Measurements from ENCODE around the gene GALNT14.

Gene GALNT14

DNA sequence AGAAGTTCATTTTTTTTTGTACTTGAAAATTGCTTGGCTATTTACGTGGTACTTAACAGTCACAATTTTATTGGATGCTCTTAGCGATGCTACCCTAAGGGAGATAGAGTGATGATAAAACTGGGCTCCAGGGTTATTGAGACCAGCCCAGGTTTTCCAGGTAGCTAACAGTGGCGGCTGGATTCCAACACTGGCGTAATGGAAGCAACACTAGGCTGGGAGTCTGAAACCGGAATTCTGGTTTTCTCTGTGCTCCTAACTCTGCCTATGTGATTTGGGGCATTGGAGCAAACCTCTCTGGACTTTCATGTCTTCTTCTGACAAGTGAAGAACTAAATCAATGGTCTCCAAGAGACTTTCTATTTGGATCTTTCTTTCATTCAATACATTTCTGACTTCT is 9.4 kb upstream of the GALNT14 start:
- Histone ChIP-seq H2AFZ (ENCODE audit: low read length) (no peak overlapping the region), H3K4me2 (ENCODE audit: low read depth, low read length, poor library complexity, severe bottlenecking) (no peak overlapping the region), H3K36me3 (ENCODE audit: insufficient read depth, low read length) (no peaks in the 10 kb centered on the region), H3K4me3 (ENCODE audit: low read length, poor library complexity, severe bottlenecking) (no peak overlapping the region), H3K9ac (ENCODE audit: low read depth, low read length, poor library complexity, severe bottlenecking) (no peak overlapping the region), H3K79me2 (ENCODE audit: insufficient read depth, low read length) (no peaks in the 10 kb centered on the region), H4K20me1 (ENCODE audit: insufficient read depth, low read length, poor library complexity, severe bottlenecking) (no peaks in the 10 kb centered on the region), H3K9me3 (ENCODE audit: insufficient read depth, low read depth, low read length) (no peaks in the 10 kb centered on the region), H3K9me2 (replicated peaks; ENCODE audit: low read depth, low read length) (no peaks in the 10 kb centered on the region), H3F3A (ENCODE audit: low read depth) (no peaks in the 10 kb centered on the region), H3K4me1 (ENCODE audit: insufficient read depth, low read length, poor library complexity, severe bottlenecking) (no peaks in the 10 kb centered on the region), H3K27me3 (ENCODE audit: insufficient read depth, low read length, poor library complexity, severe bottlenecking) (no peaks in the 10 kb centered on the region)
- TF ChIP-seq, protein P1, sequence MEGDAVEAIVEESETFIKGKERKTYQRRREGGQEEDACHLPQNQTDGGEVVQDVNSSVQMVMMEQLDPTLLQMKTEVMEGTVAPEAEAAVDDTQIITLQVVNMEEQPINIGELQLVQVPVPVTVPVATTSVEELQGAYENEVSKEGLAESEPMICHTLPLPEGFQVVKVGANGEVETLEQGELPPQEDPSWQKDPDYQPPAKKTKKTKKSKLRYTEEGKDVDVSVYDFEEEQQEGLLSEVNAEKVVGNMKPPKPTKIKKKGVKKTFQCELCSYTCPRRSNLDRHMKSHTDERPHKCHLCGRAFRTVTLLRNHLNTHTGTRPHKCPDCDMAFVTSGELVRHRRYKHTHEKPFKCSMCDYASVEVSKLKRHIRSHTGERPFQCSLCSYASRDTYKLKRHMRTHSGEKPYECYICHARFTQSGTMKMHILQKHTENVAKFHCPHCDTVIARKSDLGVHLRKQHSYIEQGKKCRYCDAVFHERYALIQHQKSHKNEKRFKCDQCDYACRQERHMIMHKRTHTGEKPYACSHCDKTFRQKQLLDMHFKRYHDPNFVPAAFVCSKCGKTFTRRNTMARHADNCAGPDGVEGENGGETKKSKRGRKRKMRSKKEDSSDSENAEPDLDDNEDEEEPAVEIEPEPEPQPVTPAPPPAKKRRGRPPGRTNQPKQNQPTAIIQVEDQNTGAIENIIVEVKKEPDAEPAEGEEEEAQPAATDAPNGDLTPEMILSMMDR (conservative IDR thresholded peaks at IDR 0.05; ENCODE audit: low read length) = no peak
- no peak for TF ChIP-seq EZH2phosphoT487 (IDR thresholded peaks at IDR 0.05; ENCODE audit: borderline replicate concordance)

DNA sequence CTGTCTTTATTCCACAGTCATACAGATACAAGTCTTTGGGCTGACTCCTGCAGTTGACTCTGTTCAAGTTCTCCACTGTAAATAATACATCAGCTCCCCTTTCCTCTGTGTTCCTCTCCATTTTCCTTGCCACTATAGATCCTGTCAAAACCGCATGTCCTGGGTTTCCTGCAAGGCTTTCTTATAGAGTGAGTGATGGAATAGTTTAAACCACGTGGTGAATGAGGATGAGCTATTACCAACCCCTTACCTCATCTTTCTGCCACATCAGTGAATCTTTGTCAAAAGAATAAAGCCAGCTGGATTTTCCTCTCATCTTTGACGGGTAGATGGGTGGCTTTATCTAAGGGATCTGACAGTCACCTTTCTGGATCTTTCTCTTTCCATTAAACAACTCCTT is 3.9 kb upstream of the GALNT14 start:
- peaks cover 17% of the 10 kb centered on the region for H3K27me3 ChIP-seq (ENCODE audit: insufficient read depth, low read length, poor library complexity, severe bottlenecking)
- H2AFZ ChIP-seq (ENCODE audit: low read length) = no peak overlapping the region
- H3K36me3 ChIP-seq (ENCODE audit: insufficient read depth, low read length) = no peaks in the 10 kb centered on the region
- no peaks in the 10 kb centered on the region for H3K9me2 ChIP-seq (replicated peaks; ENCODE audit: low read depth, low read length)
- no peak for TF ChIP-seq EZH2phosphoT487 (IDR thresholded peaks at IDR 0.05; ENCODE audit: borderline replicate concordance)
- TF ChIP-seq, protein P1 (conservative IDR thresholded peaks at IDR 0.05; ENCODE audit: low read length) = no peak
- H3K4me3 ChIP-seq (ENCODE audit: low read length, poor library complexity, severe bottlenecking) = no peak overlapping the region
- H3K4me2 ChIP-seq (ENCODE audit: low read depth, low read length, poor library complexity, severe bottlenecking) = no peak overlapping the region
- H4K20me1 ChIP-seq (ENCODE audit: insufficient read depth, low read length, poor library complexity, severe bottlenecking) = no peaks in the 10 kb centered on the region
- H3K4me1 ChIP-seq (ENCODE audit: insufficient read depth, low read length, poor library complexity, severe bottlenecking) = no peaks in the 10 kb centered on the region
- no peak overlapping the region for H3K9ac ChIP-seq (ENCODE audit: low read depth, low read length, poor library complexity, severe bottlenecking)
- no peaks in the 10 kb centered on the region for H3F3A ChIP-seq (ENCODE audit: low read depth)
- no peaks in the 10 kb centered on the region for H3K9me3 ChIP-seq (ENCODE audit: insufficient read depth, low read depth, low read length)
- H3K79me2 ChIP-seq (ENCODE audit: insufficient read depth, low read length) = no peaks in the 10 kb centered on the region

DNA sequence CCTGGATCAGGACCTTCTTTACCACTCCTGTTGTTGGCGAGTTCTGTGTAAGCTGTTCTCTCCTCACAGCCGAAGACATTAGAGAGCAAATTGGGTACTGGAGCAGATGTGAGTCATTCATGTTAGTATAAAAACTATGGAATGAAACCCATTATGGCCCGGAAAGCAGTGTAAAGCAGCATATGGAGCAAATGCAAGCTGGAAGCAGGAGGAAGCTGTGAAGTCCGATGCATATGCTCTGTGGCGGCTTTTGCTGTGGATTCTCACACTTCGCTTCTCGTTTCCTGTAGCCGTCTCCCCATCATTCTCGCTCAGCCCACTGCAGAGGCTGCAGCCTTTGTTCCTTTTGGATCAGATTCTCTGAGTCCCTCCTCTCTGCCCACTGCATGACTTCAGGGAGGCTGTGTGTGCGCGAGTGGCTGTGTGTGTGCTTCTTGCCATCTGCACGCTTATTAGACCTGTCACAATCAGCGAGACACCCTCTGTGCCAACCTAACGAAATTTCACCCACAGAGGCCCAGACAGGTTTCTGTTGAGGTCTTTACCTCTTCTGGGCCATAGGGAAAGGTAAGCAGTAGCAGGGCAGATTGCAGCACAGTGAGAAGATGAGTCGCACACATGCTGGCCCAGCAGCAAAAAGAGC is 3.3 kb upstream of the GALNT14 start:
- H3K79me2 ChIP-seq (ENCODE audit: insufficient read depth, low read length) = no peaks in the 10 kb centered on the region
- H3K9me2 ChIP-seq (replicated peaks; ENCODE audit: low read depth, low read length) = no peaks in the 10 kb centered on the region
- no peak overlapping the region for H3K4me3 ChIP-seq (ENCODE audit: low read length, poor library complexity, severe bottlenecking)
- no peaks in the 10 kb centered on the region for H3K4me1 ChIP-seq (ENCODE audit: insufficient read depth, low read length, poor library complexity, severe bottlenecking)
- H4K20me1 ChIP-seq (ENCODE audit: insufficient read depth, low read length, poor library complexity, severe bottlenecking) = no peaks in the 10 kb centered on the region
- H3K36me3 ChIP-seq (ENCODE audit: insufficient read depth, low read length) = no peaks in the 10 kb centered on the region
- H2AFZ ChIP-seq (ENCODE audit: low read length) = no peak overlapping the region
- no peaks in the 10 kb centered on the region for H3K9me3 ChIP-seq (ENCODE audit: insufficient read depth, low read depth, low read length)
- H3K9ac ChIP-seq (ENCODE audit: low read depth, low read length, poor library complexity, severe bottlenecking) = no peak overlapping the region
- H3K27me3 ChIP-seq (ENCODE audit: insufficient read depth, low read length, poor library complexity, severe bottlenecking) = peaks cover 23% of the 10 kb centered on the region
- H3K4me2 ChIP-seq (ENCODE audit: low read depth, low read length, poor library complexity, severe bottlenecking) = no peak overlapping the region
- H3F3A ChIP-seq (ENCODE audit: low read depth) = no peaks in the 10 kb centered on the region
- TF ChIP-seq, protein P1 (conservative IDR thresholded peaks at IDR 0.05; ENCODE audit: low read length) = no peak
- no peak for TF ChIP-seq EZH2phosphoT487 (IDR thresholded peaks at IDR 0.05; ENCODE audit: borderline replicate concordance)
